HEK293 (cell line): Measurements from ENCODE around the gene IPO13.

Source experiments
- CTCF ChIA-PET: fragments of 350-600 bp; formaldehyde crosslinking; extraction: SDS; loops from one replicate; lab custom pipeline; 2021; ENCODE audit warnings: antibody characterized with exemption; lab: Yijun Ruan, JAX
- POLR2A ChIA-PET: fragments of 300-600 bp; formaldehyde crosslinking; extraction: SDS; loops from one replicate; lab custom pipeline; 2020; ENCODE audit warnings: antibody characterized with exemption, inconsistent platforms; lab: Yijun Ruan, JAX
- H3K27ac ChIP-seq: fragments of 200-500 bp; sonication (Bioruptor generic); 2 replicates; pipeline ENCODE4 v1.5.1; 2014; ENCODE audit warnings: low read depth, low read length, control low read depth, inconsistent platforms; ENCODE audit errors: extremely low read depth
- H3K36me3 ChIP-seq, 2 experiments: fragments of 200-500 bp in 1 of 2; sonication (Bioruptor generic) in 1 of 2; 1 replicate in 1 of 2; 2 replicates in 1 of 2; pipeline ENCODE4 v1.5.1; 2014 to 2017; ENCODE audit warnings: inconsistent platforms in 2 of 2, low read length in 2 of 2; ENCODE audit not compliant: control insufficient read depth in 2 of 2, insufficient read depth in 1 of 2
- H3K4me1 ChIP-seq: fragments of 200-500 bp; sonication (Bioruptor generic); 2 replicates; pipeline ENCODE4 v1.5.1; 2014; ENCODE audit warnings: mild to moderate bottlenecking, low read length, inconsistent platforms; ENCODE audit not compliant: control insufficient read depth, insufficient read depth
- H3K4me3 ChIP-seq: 2 replicates; pipeline ENCODE4 v1.5.1; 2011; ENCODE audit warnings: low read depth, mild to moderate bottlenecking, control low read depth, low read length, moderate library complexity
- H3K9me3 ChIP-seq: fragments of 200-500 bp; sonication (Bioruptor generic); 2 replicates; pipeline ENCODE4 v1.5.1; 2014; ENCODE audit warnings: low read depth, low read length, inconsistent platforms; ENCODE audit not compliant: control insufficient read depth, insufficient read depth
- ATF2 ChIP-seq: fragments of 450-650 bp; formaldehyde crosslinking; IDR thresholded peaks from 2 replicates; pipeline ENCODE4 v1.5.1; 2016; ENCODE audit warnings: missing biosample characterization, missing genetic modification characterization, low read depth
- BCL11A ChIP-seq: fragments of 450-650 bp; formaldehyde crosslinking; IDR thresholded peaks from 2 replicates; pipeline ENCODE4 v1.5.1; 2016; ENCODE audit warnings: low read depth, missing biosample characterization, missing genetic modification characterization
- GFI1B ChIP-seq: fragments of 450-650 bp; formaldehyde crosslinking; IDR thresholded peaks from 2 replicates; pipeline ENCODE4 v1.5.1; 2016; ENCODE audit warnings: missing biosample characterization, missing genetic modification characterization
- IKZF3 ChIP-seq: fragments of 450-650 bp; IDR thresholded peaks from 2 replicates; pipeline ENCODE4 v1.5.0; 2018; ENCODE audit warnings: missing biosample characterization, mild to moderate bottlenecking, missing genetic modification characterization, moderate library complexity
- MYNN ChIP-seq: fragments of 450-650 bp; formaldehyde crosslinking; IDR thresholded peaks from 2 replicates; pipeline ENCODE4 v1.5.1; 2016; ENCODE audit warnings: missing biosample characterization, missing genetic modification characterization, borderline replicate concordance
- PBX3 ChIP-seq: sonication (generic); formaldehyde crosslinking; IDR thresholded peaks from 2 replicates; pipeline ENCODE4 v1.8.1; 2022; ENCODE audit warnings: mild to moderate bottlenecking, moderate library complexity, missing genetic modification reagents
- PRDM4 ChIP-seq: fragments of 450-650 bp; formaldehyde crosslinking; IDR thresholded peaks from 2 replicates; pipeline ENCODE4 v1.5.1; 2017; ENCODE audit warnings: missing biosample characterization, missing genetic modification characterization
- ZBTB10 ChIP-seq: fragments of 450-650 bp; formaldehyde crosslinking; IDR thresholded peaks from 2 replicates; pipeline ENCODE4 v1.5.1; 2016; ENCODE audit warnings: missing biosample characterization, missing genetic modification characterization
- ZBTB11 ChIP-seq: fragments of 450-650 bp; formaldehyde crosslinking; conservative IDR thresholded peaks from 2 replicates; pipeline ENCODE4 v1.5.1; 2016; ENCODE audit warnings: low read depth, missing biosample characterization, missing genetic modification characterization
- ZEB2 ChIP-seq: fragments of 450-650 bp; formaldehyde crosslinking; IDR thresholded peaks from 2 replicates; pipeline ENCODE4 v1.5.1; 2016; ENCODE audit warnings: missing biosample characterization, missing genetic modification characterization
- ZFP69B ChIP-seq: fragments of 450-650 bp; formaldehyde crosslinking; IDR thresholded peaks from 2 replicates; pipeline ENCODE4 v1.5.1; 2016; ENCODE audit warnings: missing biosample characterization, missing genetic modification characterization
- ZNF133 ChIP-seq: fragments of 450-650 bp; formaldehyde crosslinking; IDR thresholded peaks from 2 replicates; pipeline ENCODE4 v1.5.1; 2016; ENCODE audit warnings: missing biosample characterization, missing genetic modification characterization
- ZNF19 ChIP-seq: fragments of 450-650 bp; formaldehyde crosslinking; IDR thresholded peaks from 2 replicates; pipeline ENCODE4; 2016; ENCODE audit warnings: missing biosample characterization, missing genetic modification characterization, low read depth
- ZNF214 ChIP-seq: fragments of 450-650 bp; formaldehyde crosslinking; IDR thresholded peaks from 2 replicates; pipeline ENCODE4 v1.5.1; 2017; ENCODE audit warnings: missing biosample characterization, mild to moderate bottlenecking, missing genetic modification characterization, borderline replicate concordance
- ZNF221 ChIP-seq: fragments of 450-650 bp; formaldehyde crosslinking; IDR thresholded peaks from 2 replicates; pipeline ENCODE4 v1.5.1; 2017; ENCODE audit warnings: missing biosample characterization, missing genetic modification characterization, borderline replicate concordance
- ZNF366 ChIP-seq: fragments of 450-650 bp; formaldehyde crosslinking; conservative IDR thresholded peaks from 2 replicates; pipeline ENCODE4 v1.5.1; 2016; ENCODE audit warnings: missing biosample characterization, missing genetic modification characterization
- ZNF391 ChIP-seq: fragments of 450-650 bp; formaldehyde crosslinking; IDR thresholded peaks from 2 replicates; pipeline ENCODE4 v1.5.1; 2016; ENCODE audit warnings: low read depth, missing biosample characterization, missing genetic modification characterization, borderline replicate concordance
- ZNF48 ChIP-seq: fragments of 450-650 bp; formaldehyde crosslinking; IDR thresholded peaks from 2 replicates; pipeline ENCODE4 v1.5.1; 2016; ENCODE audit warnings: missing biosample characterization, missing genetic modification characterization
- ZNF621 ChIP-seq: fragments of 450-650 bp; formaldehyde crosslinking; IDR thresholded peaks from 2 replicates; pipeline ENCODE4 v1.5.1; 2017; ENCODE audit warnings: missing biosample characterization, missing genetic modification characterization
- ZNF624 ChIP-seq: fragments of 450-650 bp; formaldehyde crosslinking; IDR thresholded peaks from 2 replicates; pipeline ENCODE4 v1.5.1; 2017; ENCODE audit warnings: missing biosample characterization, missing genetic modification characterization
- ZNF791 ChIP-seq: fragments of 450-650 bp; formaldehyde crosslinking; IDR thresholded peaks from 2 replicates; pipeline ENCODE4 v1.5.1; 2016; ENCODE audit warnings: missing biosample characterization, missing genetic modification characterization
- ZNF837 ChIP-seq: fragments of 450-650 bp; formaldehyde crosslinking; IDR thresholded peaks from 2 replicates; pipeline ENCODE4 v1.5.1; 2016; ENCODE audit warnings: missing biosample characterization, missing genetic modification characterization
- ZSCAN16 ChIP-seq: fragments of 450-650 bp; formaldehyde crosslinking; IDR thresholded peaks from 2 replicates; pipeline ENCODE4 v1.5.1; 2016; ENCODE audit warnings: missing biosample characterization, missing genetic modification characterization

The IPO13 gene

GRCh38 chr1:43946236-43947060, at the start of gene IPO13 (continued):
- no peak; the same call in 1 of the 2 replicates for TF ChIP-seq MYNN (tag by site-specific recombination)
- no peak for TF ChIP-seq ZNF19
- TF ChIP-seq ZNF624 (tag by site-specific recombination), result no peak

- Histone ChIP-seq H3K4me1 (no peaks in the 10 kb centered on the region), H3K9me3 (no peaks in the 10 kb centered on the region), H3K27ac (no peak overlapping the region), H3K4me3 (no peak overlapping the region), H3K36me3 (peaks cover 0 to 25% of the 10 kb centered on the region in 2 experiments; a peak in 1 of 3 replicates)
- CTCF ChIA-PET, result no interaction called here
- POLR2A ChIA-PET, result no interaction called here
- TF ChIP-seq ZFP69B (tag by site-specific recombination) (no peak), ZBTB10 (tag by site-specific recombination) (no peak), ZEB2 (tag by site-specific recombination) (no peak), ZBTB11 (tag by site-specific recombination) (no peak), ZNF791 (tag by site-specific recombination) (no peak), ZNF621 (no peak), ZNF391 (tag by site-specific recombination) (no peak), ATF2 (tag by site-specific recombination) (no peak), PBX3 (no peak), ZNF221 (tag by site-specific recombination) (no peak), ZNF214 (no peak), PRDM4 (tag by site-specific recombination) (no peak), ZNF837 (tag by site-specific recombination) (no peak), GFI1B (tag by site-specific recombination) (no peak), ZNF366 (tag by site-specific recombination) (no peak), ZNF133 (tag by site-specific recombination) (no peak), ZNF48 (no peak), IKZF3 (tag by site-specific recombination) (no peak), BCL11A (tag by site-specific recombination) (no peak), ZSCAN16 (tag by site-specific recombination) (no peak)
Observed at GRCh38 chr1:43898981-43899380, 47.8 kb upstream of the IPO13 start.
